ENCODE measurements around the gene SNED1. TPM values are rescaled to one million over a fixed set of nuclear protein-coding genes. Genes with fewer than 3 reads are reported as not detected.

Gene SNED1
- total RNA-seq, 2 donors from 2014 or later: 0.66 to 4.5 TPM

DNA sequence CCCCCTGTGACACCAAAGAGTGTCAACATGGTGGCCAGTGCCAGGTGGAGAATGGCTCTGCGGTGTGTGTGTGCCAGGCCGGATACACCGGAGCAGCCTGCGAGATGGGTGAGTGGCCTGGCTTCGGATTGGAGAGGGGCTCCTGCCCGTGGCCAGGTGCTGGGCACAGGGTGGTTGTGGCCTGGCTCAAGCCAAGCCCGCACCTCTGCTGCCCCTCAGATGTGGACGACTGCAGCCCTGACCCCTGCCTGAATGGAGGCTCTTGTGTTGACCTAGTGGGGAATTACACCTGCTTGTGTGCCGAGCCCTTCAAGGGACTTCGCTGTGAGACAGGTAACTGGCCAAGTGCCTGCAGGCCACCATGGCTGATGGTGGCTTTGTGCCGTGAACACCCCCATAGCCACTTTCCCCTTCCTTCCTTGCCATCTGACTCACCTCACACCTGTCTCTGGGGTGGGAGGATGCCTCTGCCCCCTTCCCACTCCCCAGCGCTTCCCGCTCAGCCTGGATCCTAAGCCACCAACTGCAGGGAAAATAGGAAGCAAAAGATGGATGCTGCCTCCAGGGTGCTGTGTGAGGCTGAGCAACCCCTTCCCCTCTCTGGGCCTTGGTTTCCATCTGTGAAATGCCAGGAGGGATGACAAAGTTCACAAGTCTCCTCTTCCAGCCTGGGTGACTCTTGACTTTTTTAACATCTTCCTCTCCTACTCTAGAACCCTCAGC is 41.8 kb downstream of the SNED1 start:
- Histone ChIP-seq H3K9me3 (ENCODE audit: control insufficient read depth, low read length) (no peaks in the 10 kb centered on the region), H3K27me3 (ENCODE audit: control insufficient read depth, insufficient read depth, low read length, poor library complexity, severe bottlenecking) (peaks cover 41% of the 10 kb centered on the region), H3K36me3 (ENCODE audit: control insufficient read depth, insufficient read depth, low read length) (no peaks in the 10 kb centered on the region), H3K27ac (ENCODE audit: low read depth, low read length) (no peak overlapping the region), H3K9ac (ENCODE audit: extremely low read depth, low read length, poor library complexity, severe bottlenecking) (no peak overlapping the region), H3K4me1 (ENCODE audit: control insufficient read depth, insufficient read depth, low read length) (peaks cover 6% of the 10 kb centered on the region), H3K4me3 (ENCODE audit: low read length) (no peak overlapping the region)
- DNase-seq: no peak
- Mint-ChIP-seq H3K27me3 (ENCODE audit: insufficient read depth) (peaks cover 41% of the 10 kb centered on the region), H3K36me3 (ENCODE audit: low read depth) (no peaks in the 10 kb centered on the region), H3K9me3 (peaks cover 4% of the 10 kb centered on the region), H3K4me1 (no peaks in the 10 kb centered on the region), H3K4me3 (no peak overlapping the region), H3K27ac (no peak overlapping the region)
- 86 to 91% methylated on average over 5 to 13 of the region's 13 CpGs for WGBS, 2 experiments (ENCODE audit: insufficient coverage in 1 of 2, insufficient read length in 1 of 2)
- TF ChIP-seq, protein P1, sequence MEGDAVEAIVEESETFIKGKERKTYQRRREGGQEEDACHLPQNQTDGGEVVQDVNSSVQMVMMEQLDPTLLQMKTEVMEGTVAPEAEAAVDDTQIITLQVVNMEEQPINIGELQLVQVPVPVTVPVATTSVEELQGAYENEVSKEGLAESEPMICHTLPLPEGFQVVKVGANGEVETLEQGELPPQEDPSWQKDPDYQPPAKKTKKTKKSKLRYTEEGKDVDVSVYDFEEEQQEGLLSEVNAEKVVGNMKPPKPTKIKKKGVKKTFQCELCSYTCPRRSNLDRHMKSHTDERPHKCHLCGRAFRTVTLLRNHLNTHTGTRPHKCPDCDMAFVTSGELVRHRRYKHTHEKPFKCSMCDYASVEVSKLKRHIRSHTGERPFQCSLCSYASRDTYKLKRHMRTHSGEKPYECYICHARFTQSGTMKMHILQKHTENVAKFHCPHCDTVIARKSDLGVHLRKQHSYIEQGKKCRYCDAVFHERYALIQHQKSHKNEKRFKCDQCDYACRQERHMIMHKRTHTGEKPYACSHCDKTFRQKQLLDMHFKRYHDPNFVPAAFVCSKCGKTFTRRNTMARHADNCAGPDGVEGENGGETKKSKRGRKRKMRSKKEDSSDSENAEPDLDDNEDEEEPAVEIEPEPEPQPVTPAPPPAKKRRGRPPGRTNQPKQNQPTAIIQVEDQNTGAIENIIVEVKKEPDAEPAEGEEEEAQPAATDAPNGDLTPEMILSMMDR (conservative IDR thresholded peaks at IDR 0.05): no peak

DNA sequence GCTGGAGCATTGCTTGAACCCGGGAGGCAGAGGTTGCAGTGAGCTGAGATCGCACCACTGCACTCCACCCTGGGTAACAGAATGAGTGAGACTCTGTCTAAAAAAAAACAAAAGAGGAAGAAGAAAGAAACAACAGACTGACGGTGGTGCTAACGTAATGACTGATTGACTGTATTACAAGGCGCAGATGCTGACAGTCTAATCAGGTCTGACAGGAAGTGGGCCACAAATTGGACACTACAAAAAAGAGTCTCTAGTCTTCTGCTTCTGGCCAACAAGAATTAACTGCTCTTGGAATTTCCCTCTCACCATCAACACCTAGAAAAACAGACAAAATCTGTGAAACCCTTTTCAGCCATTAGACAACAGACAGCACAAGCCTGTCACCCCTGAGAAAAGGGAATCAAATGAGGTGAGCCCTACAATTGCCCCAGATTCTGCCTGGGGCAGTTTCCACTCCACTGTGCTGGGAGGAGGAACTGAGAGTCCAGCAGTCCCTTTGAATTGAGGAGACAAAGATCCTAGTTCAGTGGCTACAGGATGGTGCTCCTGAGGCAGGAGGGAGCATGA is 43.3 kb downstream of the SNED1 start:
- WGBS, 2 experiments (ENCODE audit: insufficient coverage in 1 of 2, insufficient read length in 1 of 2): 84 to 87% methylated on average over 5 of the region's 5 CpGs
- Mint-ChIP-seq H3K36me3 (ENCODE audit: low read depth) (no peaks in the 10 kb centered on the region), H3K27me3 (ENCODE audit: insufficient read depth) (peaks cover 32% of the 10 kb centered on the region), H3K4me3 (no peak overlapping the region), H3K4me1 (no peaks in the 10 kb centered on the region), H3K9me3 (peaks cover 7% of the 10 kb centered on the region), H3K27ac (no peak overlapping the region)
- H3K4me1 ChIP-seq (ENCODE audit: control insufficient read depth, insufficient read depth, low read length): peaks cover 2% of the 10 kb centered on the region
- peaks cover 32% of the 10 kb centered on the region for H3K27me3 ChIP-seq (ENCODE audit: control insufficient read depth, insufficient read depth, low read length, poor library complexity, severe bottlenecking)
- DNase-seq: no peak
- H3K36me3 ChIP-seq (ENCODE audit: control insufficient read depth, insufficient read depth, low read length): no peaks in the 10 kb centered on the region
- H3K27ac ChIP-seq (ENCODE audit: low read depth, low read length): no peak overlapping the region
- TF ChIP-seq, protein P1 (conservative IDR thresholded peaks at IDR 0.05): no peak
- no peak overlapping the region for H3K9ac ChIP-seq (ENCODE audit: extremely low read depth, low read length, poor library complexity, severe bottlenecking)
- no peak overlapping the region for H3K4me3 ChIP-seq (ENCODE audit: low read length)
- no peaks in the 10 kb centered on the region for H3K9me3 ChIP-seq (ENCODE audit: control insufficient read depth, low read length)

DNA sequence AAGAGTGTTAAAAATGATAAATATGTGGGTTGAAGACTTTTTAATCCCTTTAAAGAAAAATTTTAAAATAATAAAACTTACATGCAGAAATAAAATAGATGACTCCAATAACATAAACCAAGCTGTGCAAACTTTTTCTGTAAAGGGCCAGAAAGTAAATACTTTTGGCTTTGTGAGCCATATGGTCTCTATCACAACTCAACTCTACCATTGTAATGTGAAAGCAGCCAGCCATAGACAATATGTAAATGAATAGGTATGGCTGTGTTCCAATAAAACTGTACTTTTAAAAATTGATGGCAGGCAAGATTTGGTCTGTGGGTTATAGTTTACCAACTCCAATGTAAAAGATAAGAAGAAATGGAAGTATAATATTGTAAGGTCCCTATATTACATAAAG is 45.2 kb downstream of the SNED1 start:
- Mint-ChIP-seq H3K4me1 (no peaks in the 10 kb centered on the region), H3K27ac (no peak overlapping the region), H3K36me3 (ENCODE audit: low read depth) (no peaks in the 10 kb centered on the region), H3K27me3 (ENCODE audit: insufficient read depth) (peaks cover 14% of the 10 kb centered on the region), H3K4me3 (no peak overlapping the region), H3K9me3 (peaks cover 7% of the 10 kb centered on the region)
- Histone ChIP-seq H3K27ac (ENCODE audit: low read depth, low read length) (no peak overlapping the region), H3K36me3 (ENCODE audit: control insufficient read depth, insufficient read depth, low read length) (no peaks in the 10 kb centered on the region), H3K4me1 (ENCODE audit: control insufficient read depth, insufficient read depth, low read length) (no peaks in the 10 kb centered on the region), H3K9ac (ENCODE audit: extremely low read depth, low read length, poor library complexity, severe bottlenecking) (no peak overlapping the region), H3K27me3 (ENCODE audit: control insufficient read depth, insufficient read depth, low read length, poor library complexity, severe bottlenecking) (peaks cover 13% of the 10 kb centered on the region), H3K4me3 (ENCODE audit: low read length) (no peak overlapping the region), H3K9me3 (ENCODE audit: control insufficient read depth, low read length) (no peaks in the 10 kb centered on the region)
- DNase-seq: no peak
- TF ChIP-seq, protein P1 (conservative IDR thresholded peaks at IDR 0.05): no peak
